Measurements from ENCODE around the gene CASP4. TPM values are rescaled to one million over a fixed set of nuclear protein-coding genes. Genes with fewer than 3 reads are reported as not detected.
"Not testable (repeated sequence)": the region's sequence is repeated elsewhere in the genome, so short reads cannot be mapped to it uniquely, and the experiment has no call there.

The CASP4 gene
- total and polyA plus RNA-seq, 7 experiments from 2014 or later, result 59.5 to 94.7 (median 76.8) TPM

GRCh38 chr11:104979839-104980238 lies 11.5 kb upstream of the CASP4 start:
- Histone ChIP-seq H3K36me3 (ENCODE audit: control insufficient read depth in 2 of 3, insufficient read depth in 3 of 3, low read length in 3 of 3) (no peaks in the 10 kb centered on the region), H3K27ac (ENCODE audit: low read depth, low read length) (no peak overlapping the region), H3K4me3 (ENCODE audit: low read length) (no peak overlapping the region), H3K4me1 (ENCODE audit: control insufficient read depth in 2 of 2, insufficient read depth in 2 of 2, low read length in 2 of 2) (no peaks in the 10 kb centered on the region), H3K9me3 (ENCODE audit: control insufficient read depth in 2 of 3, low read length in 3 of 3) (no peaks in the 10 kb centered on the region), H3K27me3 (ENCODE audit: control insufficient read depth in 2 of 2, insufficient read depth in 2 of 2, low read length in 2 of 2) (no peaks in the 10 kb centered on the region)
- intact Hi-C loops (cut with micrococcal nuclease), result no loop called here
- peaks cover 0 to 3% (median 0%) of the 10 kb centered on the region in 5 donors for H3K27me3 Mint-ChIP-seq
- H3K27ac Mint-ChIP-seq, result no peak overlapping the region
- DNase-seq (no peak), ATAC-seq (no peak)
- H3K9me3 Mint-ChIP-seq, result peaks cover 0 to 5% (median 0%) of the 10 kb centered on the region in 11 donors
- no peaks in the 10 kb centered on the region for H3K4me1 Mint-ChIP-seq
- ChIA-PET POLR2A (no interaction called here), CTCF (no interaction called here)
- H3K4me3 Mint-ChIP-seq, result no peak overlapping the region
- no peaks in the 10 kb centered on the region for H3K36me3 Mint-ChIP-seq

- POLR2A ChIA-PET, result no interaction called here
- H3K36me3 ChIP-seq (ENCODE audit: control insufficient read depth in 2 of 3, insufficient read depth in 3 of 3, low read length in 3 of 3), result no peaks in the 10 kb centered on the region
- no peak overlapping the region for H3K27ac ChIP-seq (ENCODE audit: low read depth, low read length)
- Mint-ChIP-seq H3K9me3 (peaks cover 0 to 30% (median 15%) of the 10 kb centered on the region in 11 donors), H3K36me3 (peaks cover 0 to 24% (median 7%) of the 10 kb centered on the region in 5 donors), H3K4me1 (peaks cover 3 to 8% (median 4%) of the 10 kb centered on the region in 7 donors), H3K27ac (no peak overlapping the region), H3K27me3 (no peaks in the 10 kb centered on the region), H3K4me3 (peak overlapping the region in 2 of 10 donors; percentile 13 to 27)
- no peak overlapping the region for H3K4me3 ChIP-seq (ENCODE audit: low read length)
- CTCF ChIA-PET, result interaction anchor here (0.7 kb wide), 1 partner anchor 363 kb away, joined by 3 read pairs; no protein-coding TSS in a partner anchor
- ATAC-seq (no peak), DNase-seq (no peak)
- intact Hi-C loops (cut with micrococcal nuclease), result no loop called here
- peaks cover 4 to 6% of the 10 kb centered on the region in 2 donors for H3K4me1 ChIP-seq (ENCODE audit: control insufficient read depth in 2 of 2, insufficient read depth in 2 of 2, low read length in 2 of 2)
- H3K9me3 ChIP-seq (ENCODE audit: control insufficient read depth in 2 of 3, low read length in 3 of 3), result peaks cover 0 to 3% (median 0%) of the 10 kb centered on the region in 3 experiments
- no peaks in the 10 kb centered on the region for H3K27me3 ChIP-seq (ENCODE audit: control insufficient read depth in 2 of 2, insufficient read depth in 2 of 2, low read length in 2 of 2)
Observed at GRCh38 chr11:104973616-104974015, 5.2 kb upstream of the CASP4 start.

GRCh38 chr11:104972924-104973323 lies 4.5 kb upstream of the CASP4 start:
- POLR2A ChIA-PET; intact Hi-C loops (cut with micrococcal nuclease); H3K27ac Mint-ChIP-seq; H3K4me1 ChIP-seq (ENCODE audit: control insufficient read depth in 2 of 2, insufficient read depth in 2 of 2, low read length in 2 of 2); H3K9me3 ChIP-seq (ENCODE audit: control insufficient read depth in 2 of 3, low read length in 3 of 3); H3K36me3 ChIP-seq (ENCODE audit: control insufficient read depth in 2 of 3, insufficient read depth in 3 of 3, low read length in 3 of 3); H3K4me3 ChIP-seq (ENCODE audit: low read length); H3K27ac ChIP-seq (ENCODE audit: low read depth, low read length); H3K27me3 ChIP-seq (ENCODE audit: control insufficient read depth in 2 of 2, insufficient read depth in 2 of 2, low read length in 2 of 2); H3K27me3 Mint-ChIP-seq; H3K4me3 Mint-ChIP-seq; DNase-seq; ATAC-seq: not testable (repeated sequence)
- Mint-ChIP-seq H3K36me3 (peaks cover 0 to 24% (median 11%) of the 10 kb centered on the region in 5 donors), H3K4me1 (peaks cover 6 to 12% (median 11%) of the 10 kb centered on the region in 7 donors), H3K9me3 (peaks cover 0 to 30% (median 15%) of the 10 kb centered on the region in 11 donors)
- CTCF ChIA-PET, result interaction anchor here (0.7 kb wide), 1 partner anchor 363 kb away, joined by 3 read pairs; no protein-coding TSS in a partner anchor

- Mint-ChIP-seq H3K9me3 (peaks cover 0 to 30% (median 16%) of the 10 kb centered on the region in 11 donors), H3K27me3 (no peaks in the 10 kb centered on the region), H3K36me3 (peaks cover 3 to 28% (median 15%) of the 10 kb centered on the region in 5 donors), H3K4me3 (no peak overlapping the region), H3K4me1 (peaks cover 23 to 32% (median 28%) of the 10 kb centered on the region in 7 donors), H3K27ac (no peak overlapping the region)
- Histone ChIP-seq H3K27ac (ENCODE audit: low read depth, low read length) (no peak overlapping the region), H3K9me3 (ENCODE audit: control insufficient read depth in 2 of 3, low read length in 3 of 3) (peaks cover 0 to 3% (median 0%) of the 10 kb centered on the region in 3 experiments), H3K36me3 (ENCODE audit: control insufficient read depth in 2 of 3, insufficient read depth in 3 of 3, low read length in 3 of 3) (no peaks in the 10 kb centered on the region), H3K27me3 (ENCODE audit: control insufficient read depth in 2 of 2, insufficient read depth in 2 of 2, low read length in 2 of 2) (no peaks in the 10 kb centered on the region), H3K4me3 (ENCODE audit: low read length) (no peak overlapping the region), H3K4me1 (ENCODE audit: control insufficient read depth in 2 of 2, insufficient read depth in 2 of 2, low read length in 2 of 2) (peaks cover 13 to 22% of the 10 kb centered on the region in 2 donors)
- intact Hi-C loops (cut with micrococcal nuclease), result no loop called here
- DNase-seq (no peak), ATAC-seq (no peak)
- POLR2A ChIA-PET, result no interaction called here
- CTCF ChIA-PET, result no interaction called here
Observed at GRCh38 chr11:104970756-104971155, 2.4 kb upstream of the CASP4 start.

GRCh38 chr11:104968856-104969776 lies 742 bp upstream of the CASP4 start:
- intact Hi-C loops (cut with micrococcal nuclease), result loop anchor here (1.0 to 5.0 kb wide), 10 partner anchors 22 to 1108 kb away; partner anchors contain the start of genes CARD16 (in 2 of the 2), AASDHPPT (in 1 of the 2), CASP1 (in 1 of the 2) and KBTBD3 (in 1 of the 2)
- H3K27me3 Mint-ChIP-seq, result no peaks in the 10 kb centered on the region
- peak overlapping the region; percentile 90 to 99 (median 96) for H3K4me3 Mint-ChIP-seq
- peaks cover 31 to 40% (median 38%) of the 10 kb centered on the region in 7 donors for H3K4me1 Mint-ChIP-seq
- no peaks in the 10 kb centered on the region for H3K27me3 ChIP-seq (ENCODE audit: control insufficient read depth in 2 of 2, insufficient read depth in 2 of 2, low read length in 2 of 2)
- DNase-seq (no peak), ATAC-seq (no peak)
- ChIA-PET CTCF (interaction anchor here (3.2 kb wide), 1 partner anchor 23 kb away, joined by 8 read pairs; no protein-coding TSS in a partner anchor), POLR2A (interaction anchor here (0.6 to 1.2 kb wide), 5 partner anchors 10 to 72 kb away, joined by 3 to 5 read pairs (median 4); no protein-coding TSS in a partner anchor)
- peaks cover 14 to 38% (median 22%) of the 10 kb centered on the region in 5 donors for H3K36me3 Mint-ChIP-seq
- peak overlapping the region; percentile 89 for H3K27ac ChIP-seq (ENCODE audit: low read depth, low read length)
- H3K4me1 ChIP-seq (ENCODE audit: control insufficient read depth in 2 of 2, insufficient read depth in 2 of 2, low read length in 2 of 2), result peaks cover 16 to 32% of the 10 kb centered on the region in 2 donors
- no peaks in the 10 kb centered on the region for H3K36me3 ChIP-seq (ENCODE audit: control insufficient read depth in 2 of 3, insufficient read depth in 3 of 3, low read length in 3 of 3)
- peak overlapping the region; percentile 67 for H3K4me3 ChIP-seq (ENCODE audit: low read length)
- peaks cover 0 to 3% (median 0%) of the 10 kb centered on the region in 3 experiments for H3K9me3 ChIP-seq (ENCODE audit: control insufficient read depth in 2 of 3, low read length in 3 of 3)
- peak overlapping the region; percentile 94 to 100 (median 97) for H3K27ac Mint-ChIP-seq
- H3K9me3 Mint-ChIP-seq, result peaks cover 0 to 24% (median 12%) of the 10 kb centered on the region in 11 donors

GRCh38 chr11:104967534-104968354 lies 630 bp downstream of the CASP4 start:
- no peaks in the 10 kb centered on the region for H3K9me3 ChIP-seq (ENCODE audit: control insufficient read depth in 2 of 3, low read length in 3 of 3)
- ATAC-seq, result no peak
- Mint-ChIP-seq H3K36me3 (peaks cover 15 to 44% (median 27%) of the 10 kb centered on the region in 5 donors), H3K4me3 (peak overlapping the region; percentile 90 to 99 (median 96)), H3K27me3 (no peaks in the 10 kb centered on the region), H3K9me3 (peaks cover 0 to 19% (median 6%) of the 10 kb centered on the region in 11 donors), H3K4me1 (peaks cover 38 to 54% (median 49%) of the 10 kb centered on the region in 7 donors), H3K27ac (peak overlapping the region; percentile 94 to 100 (median 97))
- peak overlapping the region; percentile 89 for H3K27ac ChIP-seq (ENCODE audit: low read depth, low read length)
- no peaks in the 10 kb centered on the region for H3K27me3 ChIP-seq (ENCODE audit: control insufficient read depth in 2 of 2, insufficient read depth in 2 of 2, low read length in 2 of 2)
- peak overlapping the region; percentile 67 for H3K4me3 ChIP-seq (ENCODE audit: low read length)
- POLR2A ChIA-PET, result interaction anchor here (0.5 to 1.2 kb wide), 4 partner anchors 17 to 1100 kb away, joined by 3 to 5 read pairs (median 4); no protein-coding TSS in a partner anchor
- DNase-seq, result peak in 3 of 9 donors; percentile 5 to 13 (median 6)
- intact Hi-C loops (cut with micrococcal nuclease), result loop anchor here (1.0 to 5.0 kb wide), 11 partner anchors 21 to 1110 kb away; partner anchors contain the start of genes CARD16 (in 2 of the 2), AASDHPPT (in 1 of the 2), CASP1 (in 1 of the 2) and KBTBD3 (in 1 of the 2)
- CTCF ChIA-PET, result interaction anchor here (0.8 to 3.2 kb wide), 2 partner anchors 22 to 217 kb away, joined by 3 to 8 read pairs; no protein-coding TSS in a partner anchor
- no peaks in the 10 kb centered on the region for H3K36me3 ChIP-seq (ENCODE audit: control insufficient read depth in 2 of 3, insufficient read depth in 3 of 3, low read length in 3 of 3)
- H3K4me1 ChIP-seq (ENCODE audit: control insufficient read depth in 2 of 2, insufficient read depth in 2 of 2, low read length in 2 of 2), result peaks cover 16 to 37% of the 10 kb centered on the region in 2 donors
